Breast epithelium (tissue), 4 donors: ENCODE data around the gene PORCN. TPM values are rescaled to one million over a fixed set of nuclear protein-coding genes. Genes with fewer than 3 reads are reported as not detected.

ENCODE experiments used
- DNase-seq, 2 donors: peaks; one replicate each; pipeline ENCODE4 v3.0.0-alpha.2; 2019; ENCODE audit warnings: low spot score in 2 of 2
- H3K27ac ChIP-seq, 2 donors: fragments of 200-600 bp; sonication (generic) in 1 of 2; one replicate each; pipeline ENCODE4 v1.5.1; 2016 to 2019; ENCODE audit warnings: mild to moderate bottlenecking in 1 of 2
- H3K27me3 ChIP-seq, 2 donors: fragments of 200-600 bp; sonication (generic) in 1 of 2; one replicate each; pipeline versions ENCODE4 v1.5.1 to v1.6.0; 2017 to 2019; ENCODE audit warnings: control low read depth in 1 of 2, mild to moderate bottlenecking in 1 of 2
- H3K36me3 ChIP-seq: fragments of 200-600 bp; one replicate; pipeline ENCODE4 v1.5.1; 2019
- H3K4me1 ChIP-seq, 2 donors: fragments of 200-600 bp; sonication (generic); one replicate each; pipeline ENCODE4 v1.5.1; 2016 to 2019; ENCODE audit warnings: control low read depth in 1 of 2
- H3K4me3 ChIP-seq, 3 donors: fragments of 200-600 bp; sonication (generic); 1 replicate in 2 of 3; 2 replicates in 1 of 3; pipeline ENCODE4 v1.5.1; 2016 to 2019; ENCODE audit warnings: mild to moderate bottlenecking in 3 of 3, moderate library complexity in 2 of 3
- H3K9me3 ChIP-seq, 2 donors: fragments of 200-600 bp; sonication (generic) in 1 of 2; one replicate each; pipeline ENCODE4 v1.5.1; 2016 to 2019; ENCODE audit warnings: control low read depth in 1 of 2
- POLR2A ChIP-seq: fragments of 450-650 bp; IDR thresholded peaks from one replicate; pipeline ENCODE4 v1.6.1; 2016; ENCODE audit warnings: antibody characterized with exemption, mild to moderate bottlenecking, moderate library complexity
- POLR2AphosphoS5 ChIP-seq, 3 donors: sonication (generic); formaldehyde crosslinking; IDR thresholded peaks; one replicate each; pipeline ENCODE4 v1.6.1; 2017; ENCODE audit warnings: antibody characterized with exemption in 3 of 3
- intact Hi-C: fragments of 100-400 bp; cut with DNase I; formaldehyde crosslinking; loops from one replicate; pipeline ENCODE4 v1.15.1; 2023; ENCODE audit warnings: low total_unique reads
- total RNA-seq, 3 donors: library from RNA; depleted of rRNA; stranded (reverse); fragments of >200 nt; gene quantifications; one replicate each; pipeline ENCODE4 v1.1.0, GENCODE V29; 2016
- TF ChIP-seq, protein P1 (sequence below), 3 donors: fragments of 450-650 bp; IDR thresholded peaks; one replicate each; pipeline ENCODE4 v1.5.1; 2016 to 2017; ENCODE audit warnings: antibody characterized with exemption in 3 of 3, mild to moderate bottlenecking in 3 of 3, moderate library complexity in 3 of 3

Gene PORCN
- total RNA-seq = 10 to 100 TPM; 12.1 to 22.1 (median 17.0) TPM

DNA sequence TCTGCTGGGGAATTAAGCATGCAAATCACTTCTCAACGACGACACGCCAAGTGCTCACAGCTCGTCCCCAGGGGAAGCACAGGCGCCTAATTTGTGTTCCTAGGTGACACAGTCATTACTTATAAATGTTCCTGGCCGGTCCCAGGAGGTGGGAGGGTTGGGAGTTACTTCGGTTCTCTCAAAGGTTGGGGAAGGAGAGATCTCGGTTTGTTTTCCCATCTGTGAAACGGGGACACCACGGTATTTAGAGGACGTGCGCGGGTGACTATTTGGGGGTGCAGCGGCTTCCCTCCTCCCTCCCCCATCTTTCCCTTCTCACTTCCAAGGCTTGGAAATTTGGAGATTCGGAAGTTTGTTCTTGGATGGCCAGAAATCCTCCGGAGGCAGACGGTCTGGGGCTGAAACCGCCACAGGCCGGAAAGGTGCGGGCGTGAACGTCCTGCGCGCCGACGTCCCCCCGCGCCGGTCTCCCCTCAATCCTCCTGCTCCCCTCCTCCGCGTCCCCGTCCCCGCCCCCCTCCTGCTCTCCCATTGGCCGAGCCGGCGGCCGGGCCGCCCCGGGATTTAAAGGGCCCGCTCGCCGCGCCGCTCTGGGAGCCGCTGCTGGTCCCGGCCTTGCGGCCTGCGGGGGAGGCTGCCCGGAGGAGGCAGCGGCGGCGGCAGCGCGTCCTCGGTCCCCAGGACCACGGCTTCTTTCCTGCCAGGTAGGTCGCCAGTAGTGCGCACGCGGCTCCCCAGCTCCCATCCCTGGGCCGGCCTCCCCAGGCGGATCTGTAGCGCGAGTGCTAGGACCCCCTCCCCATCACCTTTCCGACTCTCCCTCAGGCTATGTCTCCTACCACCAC lies at the start of gene PORCN:
Gene PORCN (plus strand): TSS at position 593 of the 845 bp plus-strand sequence. CDS start 829 bp downstream, outside the sequence.
- Histone ChIP-seq H3K36me3 (no peaks in the 10 kb centered on the region), H3K9me3 (no peaks in the 10 kb centered on the region), H3K27me3 (peaks cover 0 to 24% of the 10 kb centered on the region in 2 donors), H3K4me1 (no peaks in the 10 kb centered on the region), H3K4me3 (peak within 1 kb of the TSS; percentile 61 to 71 (median 69)), H3K27ac (peak within 1 kb of the TSS; percentile 65 to 87)
- TF ChIP-seq, protein P1, sequence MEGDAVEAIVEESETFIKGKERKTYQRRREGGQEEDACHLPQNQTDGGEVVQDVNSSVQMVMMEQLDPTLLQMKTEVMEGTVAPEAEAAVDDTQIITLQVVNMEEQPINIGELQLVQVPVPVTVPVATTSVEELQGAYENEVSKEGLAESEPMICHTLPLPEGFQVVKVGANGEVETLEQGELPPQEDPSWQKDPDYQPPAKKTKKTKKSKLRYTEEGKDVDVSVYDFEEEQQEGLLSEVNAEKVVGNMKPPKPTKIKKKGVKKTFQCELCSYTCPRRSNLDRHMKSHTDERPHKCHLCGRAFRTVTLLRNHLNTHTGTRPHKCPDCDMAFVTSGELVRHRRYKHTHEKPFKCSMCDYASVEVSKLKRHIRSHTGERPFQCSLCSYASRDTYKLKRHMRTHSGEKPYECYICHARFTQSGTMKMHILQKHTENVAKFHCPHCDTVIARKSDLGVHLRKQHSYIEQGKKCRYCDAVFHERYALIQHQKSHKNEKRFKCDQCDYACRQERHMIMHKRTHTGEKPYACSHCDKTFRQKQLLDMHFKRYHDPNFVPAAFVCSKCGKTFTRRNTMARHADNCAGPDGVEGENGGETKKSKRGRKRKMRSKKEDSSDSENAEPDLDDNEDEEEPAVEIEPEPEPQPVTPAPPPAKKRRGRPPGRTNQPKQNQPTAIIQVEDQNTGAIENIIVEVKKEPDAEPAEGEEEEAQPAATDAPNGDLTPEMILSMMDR (IDR thresholded peaks at IDR 0.05) = no peak
- TF ChIP-seq POLR2A = no peak
- peak in 2 of 3 donors; percentile 24 to 51 for TF ChIP-seq POLR2AphosphoS5 (IDR thresholded peaks at IDR 0.05)
- peak; percentile 64 to 78 for DNase-seq
- intact Hi-C loops = no loop called here

- Histone ChIP-seq H3K4me3 (no peak overlapping the region), H3K27ac (no peak overlapping the region), H3K27me3 (peaks cover 0 to 49% of the 10 kb centered on the region in 2 donors), H3K9me3 (peaks cover 0 to 3% of the 10 kb centered on the region in 2 donors), H3K36me3 (no peaks in the 10 kb centered on the region), H3K4me1 (no peaks in the 10 kb centered on the region)
- DNase-seq = no peak
- intact Hi-C loops = no loop called here
- TF ChIP-seq, protein P1 (IDR thresholded peaks at IDR 0.05) = no peak
- TF ChIP-seq POLR2A = no peak
- TF ChIP-seq POLR2AphosphoS5 (IDR thresholded peaks at IDR 0.05) = no peak
Observed at GRCh38 chrX:48459483-48459882, 49.3 kb upstream of the PORCN start.

DNA sequence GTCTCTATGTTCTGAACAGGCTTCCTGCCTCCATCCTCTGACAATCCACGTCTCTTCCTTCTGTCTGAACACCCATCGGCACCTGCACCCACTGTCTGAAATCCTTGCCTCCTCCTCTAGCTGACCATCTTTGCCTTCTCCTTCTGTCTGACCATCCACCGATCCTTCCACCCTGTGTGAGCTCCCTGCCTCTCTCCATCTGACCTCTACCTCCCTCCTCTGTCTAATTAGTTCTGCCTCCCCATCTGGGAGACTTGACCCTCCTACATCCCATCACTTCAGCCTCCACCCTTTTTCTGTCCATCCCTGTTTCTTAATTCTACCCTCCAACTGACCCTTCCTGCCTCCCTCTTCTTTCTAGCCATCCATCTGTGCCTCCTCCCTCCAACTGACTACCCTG lies 48.8 kb upstream of the PORCN start:
- Histone ChIP-seq H3K27ac (no peak overlapping the region), H3K27me3 (peaks cover 0 to 49% of the 10 kb centered on the region in 2 donors), H3K4me1 (no peaks in the 10 kb centered on the region), H3K9me3 (peaks cover 0 to 3% of the 10 kb centered on the region in 2 donors), H3K36me3 (no peaks in the 10 kb centered on the region), H3K4me3 (no peak overlapping the region)
- DNase-seq = no peak
- TF ChIP-seq, protein P1 (IDR thresholded peaks at IDR 0.05) = no peak
- TF ChIP-seq POLR2AphosphoS5 (IDR thresholded peaks at IDR 0.05) (no peak), POLR2A (no peak)
- intact Hi-C loops = no loop called here

- H3K9me3 ChIP-seq = peaks cover 0 to 1% of the 10 kb centered on the region in 2 donors
- intact Hi-C loops = no loop called here
- no peak overlapping the region for H3K27ac ChIP-seq
- H3K27me3 ChIP-seq = peaks cover 0 to 55% of the 10 kb centered on the region in 2 donors
- no peaks in the 10 kb centered on the region for H3K4me1 ChIP-seq
- H3K36me3 ChIP-seq = no peaks in the 10 kb centered on the region
- no peak for TF ChIP-seq POLR2AphosphoS5 (IDR thresholded peaks at IDR 0.05)
- TF ChIP-seq POLR2A = no peak
- TF ChIP-seq, protein P1 (IDR thresholded peaks at IDR 0.05) = no peak
- no peak overlapping the region for H3K4me3 ChIP-seq
- DNase-seq = no peak
Observed at GRCh38 chrX:48460606-48461005, 48.2 kb upstream of the PORCN start.

DNA sequence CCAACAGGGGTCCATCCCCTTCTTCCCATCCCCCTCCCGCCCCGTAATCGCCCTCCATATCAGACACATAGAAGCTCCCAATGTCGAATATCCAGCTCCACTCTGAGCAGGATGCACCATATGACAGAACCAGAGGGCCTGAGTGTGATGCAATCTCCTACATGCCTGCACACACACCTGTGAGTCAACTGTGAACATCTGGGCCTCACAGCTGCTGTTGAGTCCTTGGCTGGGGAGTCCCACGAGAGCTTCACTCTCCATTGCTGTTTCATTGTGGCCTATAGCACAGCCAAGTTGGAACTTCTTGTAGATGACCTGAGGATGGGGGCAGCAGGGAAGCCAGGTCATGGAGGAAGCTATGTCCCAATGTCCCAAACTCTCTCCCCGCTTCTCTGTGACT lies 47.0 kb upstream of the PORCN start:
- TF ChIP-seq, protein P1 (IDR thresholded peaks at IDR 0.05) = no peak
- TF ChIP-seq POLR2AphosphoS5 (IDR thresholded peaks at IDR 0.05) = no peak
- TF ChIP-seq POLR2A = no peak
- Histone ChIP-seq H3K4me1 (no peaks in the 10 kb centered on the region), H3K9me3 (no peaks in the 10 kb centered on the region), H3K27me3 (peaks cover 0 to 65% of the 10 kb centered on the region in 2 donors), H3K27ac (no peak overlapping the region), H3K4me3 (no peak overlapping the region), H3K36me3 (no peaks in the 10 kb centered on the region)
- no peak for DNase-seq
- intact Hi-C loops = no loop called here
